Peyer's patch (tissue), 4 donors: Measurements from ENCODE around the gene GARRE1.

Experiments used
- CTCF ChIP-seq, 6 experiments: fragments of 450-650 bp in 4 of 6; fragments of 200-600 bp in 2 of 6; sonication (generic) in 1 of 6; IDR thresholded peaks; one replicate each; pipeline ENCODE4 v1.5.1; 2017 to 2019; ENCODE audit warnings: antibody characterized with exemption in 6 of 6, mild to moderate bottlenecking in 3 of 6, moderate library complexity in 1 of 6
- POLR2A ChIP-seq, 2 donors: fragments of 450-650 bp; IDR thresholded peaks; one replicate each; pipeline ENCODE4 v1.5.1; 2017; ENCODE audit warnings: antibody characterized with exemption in 2 of 2, mild to moderate bottlenecking in 2 of 2, moderate library complexity in 2 of 2

- TF ChIP-seq POLR2A (IDR thresholded peaks at IDR 0.05) (no peak), CTCF (IDR thresholded peaks at IDR 0.05) (no peak)
Measured at GRCh38 chr19:34222386-34222785, 32.0 kb upstream of the GARRE1 start.
